OCI-LY7 (cell line): ENCODE data around the gene TCFL5. TPM values are rescaled to one million over a fixed set of nuclear protein-coding genes. Genes with fewer than 3 reads are reported as not detected.

Source experiments
- BruUV-seq: library from RNA; stranded (reverse); fragments of 400-500 nt; replicated peaks from 2 replicates; lab custom pipeline; 2021; lab: Mats Ljungman, UMichigan
- CTCF ChIA-PET: fragments of 300-600 bp; sonication (Branson Sonifier 250); formaldehyde crosslinking; loops from one replicate; lab custom pipeline; 2022; ENCODE audit warnings: antibody characterized with exemption; ENCODE audit not compliant: unreplicated experiment; lab: Charles Lee
- POLR2A ChIA-PET: fragments of 300-600 bp; sonication (Branson Sonifier 250); formaldehyde crosslinking; loops from one replicate; lab custom pipeline; 2022; ENCODE audit warnings: antibody characterized with exemption; lab: Charles Lee
- DNase-seq: peaks from one replicate; pipeline ENCODE4 v3.0.0-alpha.2; 2015; ENCODE audit warnings: low spot score
- H2AFZ ChIP-seq: fragments of 200-600 bp; sonication (generic), shearing (Covaris generic); 2 replicates; pipeline ENCODE4 v1.6.1; 2014; ENCODE audit warnings: mild to moderate bottlenecking, antibody characterized with exemption, low read length, moderate library complexity
- H3K27ac ChIP-seq: fragments of 200-600 bp; sonication (generic); 2 replicates; pipeline ENCODE4 v1.5.1; 2014; ENCODE audit warnings: mixed run types, low read depth, mild to moderate bottlenecking, moderate library complexity, low read length, inconsistent platforms; ENCODE audit not compliant: poor library complexity, severe bottlenecking
- H3K36me3 ChIP-seq: fragments of 200-600 bp; sonication (generic); 2 replicates; pipeline ENCODE4 v1.6.1; 2014; ENCODE audit warnings: mild to moderate bottlenecking, antibody characterized with exemption, low read length, moderate library complexity, mixed read lengths; ENCODE audit not compliant: insufficient read depth
- H3K4me1 ChIP-seq: fragments of 200-600 bp; sonication (generic); 2 replicates; pipeline ENCODE4 v1.5.1; 2014; ENCODE audit warnings: mild to moderate bottlenecking, low read length; ENCODE audit not compliant: insufficient read depth, poor library complexity, severe bottlenecking
- H3K4me2 ChIP-seq: fragments of 200-600 bp; sonication (generic); 2 replicates; pipeline ENCODE4 v1.6.1; 2014; ENCODE audit warnings: mild to moderate bottlenecking, low read length
- H3K4me3 ChIP-seq: fragments of 200-600 bp; sonication (generic); 2 replicates; pipeline ENCODE4 v1.5.1; 2014; ENCODE audit warnings: mild to moderate bottlenecking, low read depth, low read length; ENCODE audit not compliant: poor library complexity, severe bottlenecking
- H3K79me2 ChIP-seq: fragments of 200-600 bp; sonication (generic); 2 replicates; pipeline ENCODE4 v1.6.1; 2016; ENCODE audit warnings: low read depth, mild to moderate bottlenecking, low read length, moderate library complexity, mixed read lengths; ENCODE audit not compliant: insufficient read depth
- H3K9me2 ChIP-seq: fragments of 200-600 bp; sonication (generic); 2 replicates; pipeline ENCODE4 v1.6.1; 2016; ENCODE audit warnings: mild to moderate bottlenecking, low read length, mixed read lengths; ENCODE audit not compliant: insufficient read depth
- H3K9me3 ChIP-seq: fragments of 200-600 bp; sonication (generic); 2 replicates; pipeline ENCODE4 v1.6.1; 2014; ENCODE audit warnings: mild to moderate bottlenecking, mixed run types, low read length, mixed read lengths
- H4K20me1 ChIP-seq: fragments of 200-600 bp; sonication (generic); 2 replicates; pipeline ENCODE4 v1.6.1; 2014; ENCODE audit warnings: mild to moderate bottlenecking, antibody characterized with exemption, low read length, moderate library complexity, mixed read lengths; ENCODE audit not compliant: insufficient read depth
- EZH2phosphoT487 ChIP-seq: fragments of 200-600 bp; sonication (generic); IDR thresholded peaks from 2 replicates; pipeline ENCODE4 v1.6.1; 2018; ENCODE audit warnings: low read depth, borderline replicate concordance, mild to moderate bottlenecking, mixed run types, antibody characterized with exemption, low read length, moderate library complexity, mixed read lengths
- intact Hi-C: fragments of 100-400 bp; cut with micrococcal nuclease; formaldehyde crosslinking; loops from one replicate; pipeline ENCODE4 v1.10.0; 2022; ENCODE audit not compliant: unreplicated experiment
- total RNA-seq, 2 experiments: library from RNA; depleted of rRNA in 1 of 2; stranded (reverse); fragments of >200 nt in 1 of 2; shearing (Covaris generic) in 1 of 2; gene quantifications; 2 replicates each; pipeline ENCODE4 v1.2.3, GENCODE V29; 2014 to 2022
- TF ChIP-seq, protein P1 (sequence below): fragments of 200-600 bp; sonication (generic); conservative IDR thresholded peaks from 2 replicates; pipeline ENCODE4 v1.5.1; 2014; ENCODE audit warnings: mild to moderate bottlenecking, antibody characterized with exemption, low read length, moderate library complexity, mixed read lengths

The TCFL5 gene
- total RNA-seq, 2 experiments from 2014 or later, result 8.7 to 9.5 TPM

DNA sequence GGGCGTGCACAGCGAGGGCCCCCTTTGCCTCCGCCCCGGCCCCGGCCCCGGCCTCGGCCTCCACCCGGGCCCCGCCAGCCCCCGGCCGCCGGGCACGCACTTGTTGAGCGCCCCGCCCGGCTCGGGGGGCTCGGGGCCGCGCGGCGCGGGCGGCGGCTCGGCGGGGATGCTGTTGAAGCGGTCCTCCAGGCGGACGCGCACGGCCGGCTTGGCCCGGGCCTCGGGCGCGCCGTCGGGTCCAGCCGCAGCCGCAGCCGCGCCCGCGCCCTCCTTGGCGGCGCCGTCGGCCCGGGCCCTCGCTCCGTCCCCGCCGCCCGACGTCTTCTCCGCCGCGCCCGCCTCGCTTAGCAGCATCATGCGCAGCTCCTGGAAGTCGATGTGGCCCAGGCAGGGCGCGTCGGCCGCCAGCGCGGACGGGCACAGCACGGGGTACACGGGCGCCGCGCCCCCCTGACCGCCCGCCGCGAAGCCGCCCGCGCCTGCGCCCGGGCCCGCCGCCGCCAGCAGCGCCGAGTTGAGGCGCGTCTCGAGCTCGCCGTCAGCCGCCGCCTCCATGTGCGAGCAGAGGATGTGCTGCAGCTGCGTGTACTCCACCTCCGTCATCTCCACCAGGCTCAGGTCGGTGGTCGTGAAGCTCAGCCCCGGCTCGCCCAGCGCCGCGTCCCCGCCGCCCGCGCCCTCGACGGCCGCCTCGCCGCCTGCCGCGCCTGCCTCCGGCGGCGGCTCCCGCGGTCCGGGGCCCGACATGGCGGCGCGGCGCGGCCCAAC lies 514 bp downstream of the TCFL5 start:
- no peak overlapping the region for H3K27ac ChIP-seq
- H3K9me3 ChIP-seq, result no peaks in the 10 kb centered on the region
- peak; percentile 45 for DNase-seq
- ChIA-PET POLR2A (interaction anchor here (0.5 to 0.6 kb wide), 3 partner anchors 10 to 24 kb away, joined by 3 read pairs; no protein-coding TSS in a partner anchor), CTCF (interaction anchor here (0.6 kb wide), 1 partner anchor 15 kb away, joined by 3 read pairs; no protein-coding TSS in a partner anchor)
- H3K4me2 ChIP-seq, result peak overlapping the region; percentile 68
- H4K20me1 ChIP-seq, result no peaks in the 10 kb centered on the region
- H2AFZ ChIP-seq, result no peak overlapping the region
- peaks cover 29% of the 10 kb centered on the region for H3K36me3 ChIP-seq
- H3K4me1 ChIP-seq, result peaks cover 28% of the 10 kb centered on the region
- intact Hi-C loops, result no loop called here
- TF ChIP-seq EZH2phosphoT487, result no peak
- TF ChIP-seq, protein P1, sequence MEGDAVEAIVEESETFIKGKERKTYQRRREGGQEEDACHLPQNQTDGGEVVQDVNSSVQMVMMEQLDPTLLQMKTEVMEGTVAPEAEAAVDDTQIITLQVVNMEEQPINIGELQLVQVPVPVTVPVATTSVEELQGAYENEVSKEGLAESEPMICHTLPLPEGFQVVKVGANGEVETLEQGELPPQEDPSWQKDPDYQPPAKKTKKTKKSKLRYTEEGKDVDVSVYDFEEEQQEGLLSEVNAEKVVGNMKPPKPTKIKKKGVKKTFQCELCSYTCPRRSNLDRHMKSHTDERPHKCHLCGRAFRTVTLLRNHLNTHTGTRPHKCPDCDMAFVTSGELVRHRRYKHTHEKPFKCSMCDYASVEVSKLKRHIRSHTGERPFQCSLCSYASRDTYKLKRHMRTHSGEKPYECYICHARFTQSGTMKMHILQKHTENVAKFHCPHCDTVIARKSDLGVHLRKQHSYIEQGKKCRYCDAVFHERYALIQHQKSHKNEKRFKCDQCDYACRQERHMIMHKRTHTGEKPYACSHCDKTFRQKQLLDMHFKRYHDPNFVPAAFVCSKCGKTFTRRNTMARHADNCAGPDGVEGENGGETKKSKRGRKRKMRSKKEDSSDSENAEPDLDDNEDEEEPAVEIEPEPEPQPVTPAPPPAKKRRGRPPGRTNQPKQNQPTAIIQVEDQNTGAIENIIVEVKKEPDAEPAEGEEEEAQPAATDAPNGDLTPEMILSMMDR, result no peak
- peaks cover 7% of the 10 kb centered on the region; the same call in 1 of the 2 replicates for H3K79me2 ChIP-seq
- no peaks in the 10 kb centered on the region for H3K9me2 ChIP-seq
- BruUV-seq, result no TSS peak
- H3K4me3 ChIP-seq, result peak overlapping the region; percentile 64

DNA sequence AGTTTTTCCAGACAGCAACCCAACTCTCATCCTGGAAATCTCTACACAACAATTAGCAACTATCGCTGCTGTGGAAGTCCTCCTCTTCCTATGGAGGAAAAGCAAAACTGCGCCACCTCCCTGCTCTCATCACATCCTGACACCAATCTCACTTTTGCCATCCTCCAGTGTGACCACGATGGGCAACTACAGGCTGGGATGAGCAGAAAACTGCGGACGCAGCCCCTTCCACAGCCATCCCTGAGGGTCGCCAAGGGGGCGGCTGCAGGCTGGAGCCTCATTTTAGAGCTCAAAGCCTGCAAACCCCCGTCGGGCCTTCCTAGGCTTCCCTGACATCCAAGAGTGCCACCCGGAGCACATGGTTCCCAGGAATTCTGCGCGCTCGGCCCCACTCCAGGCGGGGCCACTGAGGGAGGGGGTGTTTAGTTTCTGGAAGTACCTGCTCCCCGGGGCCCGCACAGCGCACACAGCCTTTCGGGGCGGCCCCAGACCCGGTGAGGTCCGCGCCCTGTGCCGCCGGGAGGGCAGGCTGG lies 1.2 kb downstream of the TCFL5 start:
- Histone ChIP-seq H3K36me3 (peaks cover 29% of the 10 kb centered on the region), H3K79me2 (peaks cover 7% of the 10 kb centered on the region; the same call in 1 of the 2 replicates), H4K20me1 (no peaks in the 10 kb centered on the region), H3K9me2 (no peaks in the 10 kb centered on the region), H2AFZ (no peak overlapping the region), H3K4me1 (peaks cover 28% of the 10 kb centered on the region), H3K9me3 (no peaks in the 10 kb centered on the region), H3K27ac (no peak overlapping the region), H3K4me2 (peak overlapping the region; percentile 68), H3K4me3 (peak overlapping the region; percentile 64)
- ChIA-PET CTCF (no interaction called here), POLR2A (no interaction called here)
- intact Hi-C loops, result no loop called here
- no TSS peak for BruUV-seq
- no peak for DNase-seq
- TF ChIP-seq, protein P1, result no peak

DNA sequence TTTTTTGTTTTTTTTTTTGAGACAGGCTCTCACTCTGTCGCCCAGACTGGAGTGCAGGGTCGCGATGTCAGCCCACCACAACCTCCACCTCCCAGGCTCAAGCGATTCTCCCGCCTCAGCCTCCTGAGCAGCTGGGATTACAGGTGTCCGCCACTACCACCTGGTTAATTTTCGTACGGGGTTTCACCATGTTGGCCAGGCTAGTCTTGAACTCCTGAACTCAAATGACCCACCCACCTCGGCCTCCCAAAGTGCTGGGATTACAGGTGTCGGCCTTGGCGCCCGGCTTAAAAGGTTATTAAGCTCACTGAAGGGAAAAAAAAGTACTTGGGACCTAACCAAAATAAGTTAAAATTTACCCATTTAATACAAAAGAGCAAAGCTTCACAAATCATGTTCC lies 1.9 kb downstream of the TCFL5 start:
- TF ChIP-seq EZH2phosphoT487, result no peak
- TF ChIP-seq, protein P1, result no peak
- H2AFZ ChIP-seq, result no peak overlapping the region
- no peak for DNase-seq
- no TSS peak for BruUV-seq
- ChIA-PET POLR2A (no interaction called here), CTCF (no interaction called here)
- peaks cover 7% of the 10 kb centered on the region; the same call in 1 of the 2 replicates for H3K79me2 ChIP-seq
- intact Hi-C loops, result no loop called here
- H3K9me2 ChIP-seq, result no peaks in the 10 kb centered on the region
- H3K27ac ChIP-seq, result no peak overlapping the region
- H3K9me3 ChIP-seq, result no peaks in the 10 kb centered on the region
- H3K4me3 ChIP-seq, result peak overlapping the region; percentile 64
- H4K20me1 ChIP-seq, result no peaks in the 10 kb centered on the region
- H3K4me1 ChIP-seq, result peaks cover 28% of the 10 kb centered on the region
- H3K36me3 ChIP-seq, result peaks cover 36% of the 10 kb centered on the region
- H3K4me2 ChIP-seq, result peak overlapping the region; percentile 68
